Ovary (tissue), 9 donors: ENCODE measurements around the gene CABCOCO1. TPM values are rescaled to one million over a fixed set of nuclear protein-coding genes. Genes with fewer than 3 reads are reported as not detected.

Experiments
- DNase-seq, 5 donors: peaks; one replicate each; pipeline ENCODE4 v3.0.0-alpha.2; 2019 to 2020
- H3K27ac ChIP-seq, 2 donors: fragments of 200-600 bp; one replicate each; pipeline versions ENCODE4 v1.5.1 to v1.8.0; 2019 to 2022
- H3K27me3 ChIP-seq: fragments of 200-600 bp; one replicate; pipeline ENCODE4 v1.8.0; 2022
- H3K36me3 ChIP-seq: fragments of 200-600 bp; sonication (generic); one replicate; pipeline ENCODE4 v1.5.1; 2019
- H3K4me1 ChIP-seq: one replicate; pipeline ENCODE4 v1.8.1; 2013; ENCODE audit warnings: mild to moderate bottlenecking, moderate library complexity; ENCODE audit not compliant: insufficient read depth
- H3K4me3 ChIP-seq: fragments of 200-600 bp; sonication (generic); one replicate; pipeline ENCODE4 v1.5.1; 2017
- H3K9me3 ChIP-seq, 2 donors: fragments of 200-600 bp in 1 of 2; sonication (generic) in 1 of 2; one replicate each; pipeline versions ENCODE4 v1.5.1 to v1.8.1; 2013 to 2019; ENCODE audit warnings: mild to moderate bottlenecking in 1 of 2, moderate library complexity in 1 of 2
- CTCF ChIP-seq, 3 donors: fragments of 450-650 bp in 2 of 3; fragments of 200-600 bp in 1 of 3; IDR thresholded peaks; one replicate each; pipeline versions ENCODE4 v1.5.1 to v1.8.0; 2016 to 2022; ENCODE audit warnings: antibody characterized with exemption in 3 of 3, mild to moderate bottlenecking in 1 of 3
- EP300 ChIP-seq: sonication (generic); formaldehyde crosslinking; IDR thresholded peaks from one replicate; pipeline ENCODE4 v1.6.1; 2017; ENCODE audit warnings: antibody characterized with exemption
- POLR2A ChIP-seq: fragments of 450-650 bp; IDR thresholded peaks from one replicate; pipeline ENCODE4 v1.6.1; 2017; ENCODE audit warnings: antibody characterized with exemption, mild to moderate bottlenecking, moderate library complexity
- WGBS, 3 donors: extraction: QIAGEN DNeasy Blood & Tissue Kit in 1 of 3; methylation state at CpG; one replicate each; pipeline versions ENCODE4 v1.1.5 to v1.1.7; 2013 to 2017; 5-methylcytosine and 5-hydroxymethylcytosine counted together
- intact Hi-C, 4 donors: fragments of 100-400 bp; cut with DNase I; formaldehyde crosslinking; loops; one replicate each; pipeline versions ENCODE4 v1.11.0 to v1.15.1; 2022 to 2023
- polyA plus RNA-seq, 2 donors: library from polyadenylated mRNA; stranded (reverse); fragments of 200-250 nt in 1 of 2; fragments of 350-450 nt in 1 of 2; fragmentation: Illumina TruSeq in 1 of 2; extraction: RNeasy Lipid Tissue Mini Kit (QIAGEN cat#74804) in 1 of 2; gene quantifications; one replicate each; pipeline ENCODE4 v1.2.3, GENCODE V29; 2013 to 2014
- total RNA-seq, 7 donors: library from RNA; depleted of rRNA in 2 of 7; stranded (reverse); fragments of >200 nt in 2 of 7; fragmentation: NEBNext Ultra II Directional in 3 of 7; extraction: Animal tissue kit (Norgen Biotek cat#: 25700) in 3 of 7; gene quantifications; one replicate each; pipeline versions ENCODE4 v1.1.0 to v1.2.4, GENCODE V29; 2016 to 2023
- donor health status: DM: no; HTN: no; CAD: no; lungs with moderate emphysema.
- donor health status: DM: no; HTN: no; CAD: no.
- donor health status: Bipolar disorder and iron deficiency.
- donor health status: DM: yes; HTN: yes; CAD: no.
- donor health status: DM: no; HTN: no; CAD: no.
- donor health status: DM: yes; HTN: yes; CAD: no.

Gene CABCOCO1
- total and polyA plus RNA-seq, 9 donors = 0.15 to 10.1 (median 0.55) TPM

GRCh38 chr10:61642150-61642571, 20.6 kb upstream of the CABCOCO1 start:
- intact Hi-C loops = no loop called here
- no peaks in the 10 kb centered on the region for H3K36me3 ChIP-seq
- H3K4me1 ChIP-seq = no peaks in the 10 kb centered on the region
- DNase-seq = no peak
- no peak overlapping the region for H3K27ac ChIP-seq
- no peaks in the 10 kb centered on the region for H3K27me3 ChIP-seq
- no peak for TF ChIP-seq EP300
- TF ChIP-seq POLR2A = no peak
- no peak for TF ChIP-seq CTCF (IDR thresholded peaks at IDR 0.05)
- no peak overlapping the region for H3K4me3 ChIP-seq
- 48 to 52% (median 51%) methylated on average over 2 of the region's 2 CpGs for WGBS, 3 donors
- no peaks in the 10 kb centered on the region for H3K9me3 ChIP-seq

GRCh38 chr10:61642676-61643075, 20.1 kb upstream of the CABCOCO1 start:
- Histone ChIP-seq H3K27me3 (no peaks in the 10 kb centered on the region), H3K4me1 (no peaks in the 10 kb centered on the region), H3K4me3 (no peak overlapping the region), H3K9me3 (no peaks in the 10 kb centered on the region), H3K27ac (no peak overlapping the region), H3K36me3 (no peaks in the 10 kb centered on the region)
- no peak for DNase-seq
- WGBS, 3 donors = 23 to 50% (median 29%) methylated on average over 4 of the region's 4 CpGs
- TF ChIP-seq EP300 (no peak), CTCF (IDR thresholded peaks at IDR 0.05) (no peak), POLR2A (no peak)
- intact Hi-C loops = no loop called here

- TF ChIP-seq POLR2A = no peak
- TF ChIP-seq EP300 = no peak
- no peak for TF ChIP-seq CTCF (IDR thresholded peaks at IDR 0.05)
- Histone ChIP-seq H3K36me3 (no peaks in the 10 kb centered on the region), H3K4me1 (no peaks in the 10 kb centered on the region), H3K4me3 (no peak overlapping the region), H3K27ac (no peak overlapping the region), H3K9me3 (no peaks in the 10 kb centered on the region), H3K27me3 (no peaks in the 10 kb centered on the region)
- no peak for DNase-seq
- WGBS, 3 donors = 8 to 22% (median 18%) methylated on average over 1 of the region's 1 CpG
- intact Hi-C loops = no loop called here
Measured at GRCh38 chr10:61643316-61643751, 19.4 kb upstream of the CABCOCO1 start.

GRCh38 chr10:61653699-61654098, 9.0 kb upstream of the CABCOCO1 start:
- H3K4me3 ChIP-seq = no peak overlapping the region
- H3K27ac ChIP-seq = no peak overlapping the region
- 90 to 95% (median 92%) methylated on average over 2 of the region's 2 CpGs for WGBS, 3 donors
- no peaks in the 10 kb centered on the region for H3K36me3 ChIP-seq
- no peak for TF ChIP-seq POLR2A
- TF ChIP-seq CTCF (IDR thresholded peaks at IDR 0.05) = no peak
- TF ChIP-seq EP300 = no peak
- no peaks in the 10 kb centered on the region for H3K4me1 ChIP-seq
- no peaks in the 10 kb centered on the region for H3K9me3 ChIP-seq
- no peak for DNase-seq
- intact Hi-C loops = no loop called here
- no peaks in the 10 kb centered on the region for H3K27me3 ChIP-seq
